Measurements from ENCODE around the gene CCDC50.

- no peak for TF ChIP-seq CTCF (IDR thresholded peaks at IDR 0.05)
- no peak for TF ChIP-seq POLR2A (IDR thresholded peaks at IDR 0.05)
Measured at GRCh38 chr3:191328962-191329653, at the start of gene CCDC50.

Data from lower leg skin (tissue), 3 donors.